Liver (tissue), 9 donors: ENCODE data around the gene S100A12. TPM values are rescaled to one million over a fixed set of nuclear protein-coding genes. Genes with fewer than 3 reads are reported as not detected.

Experiments
- DNase-seq: peaks from one replicate; pipeline ENCODE4 v3.0.0-alpha.2; 2017; ENCODE audit warnings: low spot score
- H3K27ac ChIP-seq, 2 donors: one replicate each; pipeline ENCODE4 v1.7.0; 2013; ENCODE audit warnings: inconsistent platforms in 2 of 2, low read length in 2 of 2, control low read depth in 1 of 2, low read depth in 1 of 2, mild to moderate bottlenecking in 1 of 2
- H3K27me3 ChIP-seq, 4 donors: one replicate each; pipeline versions ENCODE4 v1.6.1 to v1.7.0; 2013; ENCODE audit warnings: low read length in 3 of 4, inconsistent platforms in 1 of 4, mild to moderate bottlenecking in 1 of 4, moderate library complexity in 1 of 4; ENCODE audit not compliant: control insufficient read depth in 4 of 4, insufficient read depth in 4 of 4
- H3K36me3 ChIP-seq, 4 donors: one replicate each; pipeline versions ENCODE4 v1.6.1 to v1.7.0; 2013; ENCODE audit warnings: low read length in 3 of 4, mild to moderate bottlenecking in 3 of 4, low read depth in 1 of 4, moderate library complexity in 1 of 4; ENCODE audit not compliant: control insufficient read depth in 4 of 4, insufficient read depth in 3 of 4
- H3K4me1 ChIP-seq, 4 donors: one replicate each; pipeline versions ENCODE4 v1.6.1 to v1.7.0; 2013; ENCODE audit warnings: low read length in 3 of 4, mild to moderate bottlenecking in 3 of 4, moderate library complexity in 1 of 4; ENCODE audit not compliant: control insufficient read depth in 4 of 4, insufficient read depth in 4 of 4
- H3K4me3 ChIP-seq, 3 donors: one replicate each; pipeline versions ENCODE4 v1.6.1 to v1.7.0; 2013; ENCODE audit warnings: low read length in 3 of 3, control low read depth in 1 of 3, low read depth in 1 of 3, mild to moderate bottlenecking in 1 of 3
- H3K9ac ChIP-seq, 2 donors: one replicate each; pipeline ENCODE4 v1.7.0; 2013; ENCODE audit warnings: low read length in 2 of 2, mild to moderate bottlenecking in 2 of 2, moderate library complexity in 2 of 2, control low read depth in 1 of 2, low read depth in 1 of 2
- H3K9me3 ChIP-seq, 4 donors: one replicate each; pipeline versions ENCODE4 v1.6.1 to v1.7.0; 2013; ENCODE audit warnings: low read length in 3 of 4; ENCODE audit not compliant: control insufficient read depth in 4 of 4
- ATF3 ChIP-seq: IDR thresholded peaks from 2 replicates; pipeline ENCODE4 v1.6.1; 2016; ENCODE audit warnings: antibody characterized with exemption
- CTCF ChIP-seq: fragments of 150-350 bp; IDR thresholded peaks from 2 replicates; pipeline ENCODE4 v1.5.1; 2017; ENCODE audit warnings: improper control_type of control experiment, low read depth, low read length; ENCODE audit not compliant: missing input control
- EGR1 ChIP-seq, 2 donors: IDR thresholded peaks; 2 replicates each; pipeline ENCODE4 v1.6.1; 2016 to 2018; ENCODE audit warnings: antibody characterized with exemption in 2 of 2, low read depth in 2 of 2
- FOXA1 ChIP-seq: IDR thresholded peaks from 2 replicates; pipeline ENCODE4 v1.6.1; 2016; ENCODE audit warnings: antibody characterized with exemption
- FOXA2 ChIP-seq: IDR thresholded peaks from 2 replicates; pipeline ENCODE4 v1.6.1; 2016; ENCODE audit warnings: antibody characterized with exemption
- GABPA ChIP-seq, 2 donors: IDR thresholded peaks in 1 of 2; conservative IDR thresholded peaks in 1 of 2; 2 replicates each; pipeline ENCODE4 v1.6.1; 2016; ENCODE audit warnings: antibody characterized with exemption in 2 of 2, mild to moderate bottlenecking in 1 of 2, moderate library complexity in 1 of 2
- HNF4A ChIP-seq, 2 donors: conservative IDR thresholded peaks; 2 replicates each; pipeline ENCODE4 v1.6.1; 2016; ENCODE audit warnings: antibody characterized with exemption in 2 of 2, mild to moderate bottlenecking in 2 of 2
- HNF4G ChIP-seq: IDR thresholded peaks from 2 replicates; pipeline ENCODE4 v1.6.1; 2016; ENCODE audit warnings: antibody characterized with exemption
- JUND ChIP-seq, 2 donors: IDR thresholded peaks; 2 replicates each; pipeline ENCODE4 v1.6.1; 2016; ENCODE audit warnings: antibody characterized with exemption in 2 of 2
- MAX ChIP-seq: IDR thresholded peaks from 2 replicates; pipeline ENCODE4 v1.6.1; 2016; ENCODE audit warnings: antibody characterized with exemption
- NR2F2 ChIP-seq: IDR thresholded peaks from 2 replicates; pipeline ENCODE4 v1.6.1; 2016; ENCODE audit warnings: antibody characterized with exemption
- RAD21 ChIP-seq, 2 donors: IDR thresholded peaks; 2 replicates each; pipeline ENCODE4 v1.6.1; 2016; ENCODE audit warnings: antibody characterized with exemption in 2 of 2, mild to moderate bottlenecking in 2 of 2
- REST ChIP-seq: IDR thresholded peaks from 2 replicates; pipeline ENCODE4 v1.6.1; 2016; ENCODE audit warnings: antibody characterized with exemption, mild to moderate bottlenecking
- RXRA ChIP-seq, 2 donors: IDR thresholded peaks; 2 replicates each; pipeline ENCODE4 v1.6.1; 2017 to 2018; ENCODE audit warnings: antibody characterized with exemption in 2 of 2, mild to moderate bottlenecking in 1 of 2
- SP1 ChIP-seq: IDR thresholded peaks from 2 replicates; pipeline ENCODE4 v1.6.1; 2018; ENCODE audit warnings: antibody characterized with exemption, mild to moderate bottlenecking
- TAF1 ChIP-seq: conservative IDR thresholded peaks from 2 replicates; pipeline ENCODE4 v1.6.1; 2016; ENCODE audit warnings: antibody characterized with exemption, mild to moderate bottlenecking
- YY1 ChIP-seq: IDR thresholded peaks from 2 replicates; pipeline ENCODE4 v1.6.1; 2016; ENCODE audit warnings: antibody characterized with exemption, mild to moderate bottlenecking
- ZBTB33 ChIP-seq: IDR thresholded peaks from 2 replicates; pipeline ENCODE4 v1.6.1; 2016; ENCODE audit warnings: antibody characterized with exemption
- WGBS: extraction: QIAGEN DNeasy Blood & Tissue Kit; methylation state at CpG from one replicate; pipeline ENCODE4 v1.1.7; 2013; 5-methylcytosine and 5-hydroxymethylcytosine counted together
- polyA plus RNA-seq, 2 donors: library from polyadenylated mRNA; stranded (reverse) in 1 of 2; unstranded in 1 of 2; fragments of 200-250 nt in 1 of 2; fragments of >200 nt in 1 of 2; fragmentation: Nextera tagmentation in 1 of 2; extraction: Ambion mirVana in 1 of 2; gene quantifications; one replicate each; pipeline versions ENCODE4 v1.2.1 to v1.2.3, GENCODE V29; 2013 to 2015
- total RNA-seq, 2 donors: library from RNA; depleted of rRNA; stranded (reverse); fragments of >200 nt; gene quantifications; one replicate each; pipeline ENCODE4 v1.2.3, GENCODE V29; 2014
- donor health status: healthy.
- donor health status: healthy.
- donor health status: healthy.
- donor health status: healthy.
- donor health status: healthy.

Gene S100A12
- total and polyA plus RNA-seq, 4 donors: 3.3 to 35.2 (median 12.1) TPM

GRCh38 chr1:153365696-153366095 lies 9.7 kb downstream of the S100A12 start (continued):
- no peak for TF ChIP-seq HNF4G
- TF ChIP-seq RAD21 (IDR thresholded peaks at IDR 0.05): no peak

- Histone ChIP-seq H3K27me3 (peaks cover 0 to 4% (median 1%) of the 10 kb centered on the region in 4 donors), H3K27ac (peak overlapping the region in 1 of 2 donors; percentile 9), H3K4me3 (no peak overlapping the region), H3K9ac (no peak overlapping the region), H3K4me1 (no peaks in the 10 kb centered on the region), H3K36me3 (no peaks in the 10 kb centered on the region), H3K9me3 (no peaks in the 10 kb centered on the region)
- 78% methylated on average over 12 of the region's 12 CpGs for WGBS
- no peak for DNase-seq
- TF ChIP-seq REST (no peak), RXRA (IDR thresholded peaks at IDR 0.05) (no peak), FOXA1 (no peak), YY1 (no peak), SP1 (no peak), GABPA (IDR thresholded peaks at IDR 0.05 in 1 of 2, conservative IDR thresholded peaks at IDR 0.05 in 1 of 2) (no peak), CTCF (no peak), RAD21 (IDR thresholded peaks at IDR 0.05) (no peak), ZBTB33 (no peak), FOXA2 (no peak), TAF1 (no peak), MAX (no peak), JUND (IDR thresholded peaks at IDR 0.05) (no peak), ATF3 (no peak), HNF4G (no peak), HNF4A (conservative IDR thresholded peaks at IDR 0.05) (no peak), EGR1 (IDR thresholded peaks at IDR 0.05; ENCODE audit: low read depth in 2 of 2) (no peak), NR2F2 (no peak)
These were observed 10.4 kb downstream of the S100A12 start for GRCh38 chr1:153364766-153365666.
